Esophagus squamous epithelium (tissue), 4 donors: ENCODE data around the gene MRPS27.

Source experiments
- POLR2A ChIP-seq, 4 donors: fragments of 450-650 bp; IDR thresholded peaks; one replicate each; pipeline ENCODE4 v1.6.1; 2017; ENCODE audit warnings: antibody characterized with exemption in 4 of 4, mild to moderate bottlenecking in 4 of 4, moderate library complexity in 3 of 4
- TF ChIP-seq, protein P1 (sequence below), 6 experiments: fragments of 450-650 bp in 4 of 6; fragments of 200-600 bp in 2 of 6; sonication (generic) in 2 of 6; IDR thresholded peaks; one replicate each; pipeline ENCODE4 v1.5.1; 2016 to 2019; ENCODE audit warnings: antibody characterized with exemption in 6 of 6, mild to moderate bottlenecking in 4 of 6, moderate library complexity in 4 of 6

DNA sequence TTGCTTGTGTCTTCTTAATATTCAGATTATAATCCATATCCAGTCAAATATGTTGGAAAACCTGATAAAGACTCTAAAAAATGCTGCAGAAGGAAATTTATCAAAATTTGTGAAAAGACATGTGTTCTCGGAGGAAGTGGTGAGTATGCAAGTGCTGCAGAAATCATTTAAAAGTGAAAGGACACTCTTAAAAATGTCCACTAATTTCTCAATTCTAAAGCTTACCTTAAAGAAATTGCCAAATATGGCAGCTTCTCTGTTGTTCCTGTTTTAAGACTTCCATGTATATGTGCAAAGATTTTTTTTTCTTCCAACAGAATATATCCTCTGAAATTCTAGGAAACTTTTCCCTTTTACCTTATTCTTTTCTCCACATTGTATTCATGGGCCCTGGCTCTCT is 32.6 kb upstream of the MRPS27 start:
- TF ChIP-seq, protein P1, sequence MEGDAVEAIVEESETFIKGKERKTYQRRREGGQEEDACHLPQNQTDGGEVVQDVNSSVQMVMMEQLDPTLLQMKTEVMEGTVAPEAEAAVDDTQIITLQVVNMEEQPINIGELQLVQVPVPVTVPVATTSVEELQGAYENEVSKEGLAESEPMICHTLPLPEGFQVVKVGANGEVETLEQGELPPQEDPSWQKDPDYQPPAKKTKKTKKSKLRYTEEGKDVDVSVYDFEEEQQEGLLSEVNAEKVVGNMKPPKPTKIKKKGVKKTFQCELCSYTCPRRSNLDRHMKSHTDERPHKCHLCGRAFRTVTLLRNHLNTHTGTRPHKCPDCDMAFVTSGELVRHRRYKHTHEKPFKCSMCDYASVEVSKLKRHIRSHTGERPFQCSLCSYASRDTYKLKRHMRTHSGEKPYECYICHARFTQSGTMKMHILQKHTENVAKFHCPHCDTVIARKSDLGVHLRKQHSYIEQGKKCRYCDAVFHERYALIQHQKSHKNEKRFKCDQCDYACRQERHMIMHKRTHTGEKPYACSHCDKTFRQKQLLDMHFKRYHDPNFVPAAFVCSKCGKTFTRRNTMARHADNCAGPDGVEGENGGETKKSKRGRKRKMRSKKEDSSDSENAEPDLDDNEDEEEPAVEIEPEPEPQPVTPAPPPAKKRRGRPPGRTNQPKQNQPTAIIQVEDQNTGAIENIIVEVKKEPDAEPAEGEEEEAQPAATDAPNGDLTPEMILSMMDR (IDR thresholded peaks at IDR 0.05), result no peak
- TF ChIP-seq POLR2A (IDR thresholded peaks at IDR 0.05), result no peak
